H1 (cell line): ENCODE results near the gene PROSER2. TPM values are rescaled to one million over a fixed set of nuclear protein-coding genes. Genes with fewer than 3 reads are reported as not detected.

Experiments used
- CTCF ChIA-PET: fragments of 300-600 bp; sonication (Branson Sonifier 250); formaldehyde crosslinking; loops from one replicate; lab custom pipeline; 2021; ENCODE audit not compliant: partially characterized antibody; lab: Charles Lee
- POLR2A ChIA-PET: fragments of 300-600 bp; sonication (Branson Sonifier 250); formaldehyde crosslinking; loops from one replicate; lab custom pipeline; 2021; ENCODE audit warnings: inconsistent platforms; ENCODE audit not compliant: partially characterized antibody; lab: Charles Lee
- DNase-seq, 2 experiments: peaks; one replicate each; pipeline versions ENCODE4 v3.0.0 to v3.0.0-alpha.2; 2010 to 2022; ENCODE audit warnings: low spot score in 2 of 2, low read depth in 1 of 2, mixed read lengths in 1 of 2
- FAIRE-seq: peaks from 2 replicates; lab custom pipeline; 2011; peaks lifted over from hg19 to GRCh38; lab: Jason Lieb, UNC
- H2AFZ ChIP-seq: 2 replicates; pipeline ENCODE4 v1.8.1; 2012; ENCODE audit warnings: low read length, inconsistent platforms
- H2AK5ac ChIP-seq: 2 replicates; pipeline ENCODE4 v1.6.1; 2013; ENCODE audit warnings: low read depth, low read length
- H2BK120ac ChIP-seq: replicated peaks from 2 replicates; pipeline ENCODE3; 2013; ENCODE audit warnings: low read depth, low read length, inconsistent platforms
- H2BK12ac ChIP-seq: 2 replicates; pipeline ENCODE4 v1.6.1; 2013; ENCODE audit warnings: low read depth, low read length
- H2BK15ac ChIP-seq: 2 replicates; pipeline ENCODE4 v1.6.1; 2013; ENCODE audit warnings: low read length
- H2BK20ac ChIP-seq: 2 replicates; pipeline ENCODE4 v1.6.1; 2013; ENCODE audit warnings: low read length
- H2BK5ac ChIP-seq: 2 replicates; pipeline ENCODE4 v1.6.1; 2013; ENCODE audit warnings: low read depth, low read length
- H3K14ac ChIP-seq: 2 replicates; pipeline ENCODE4 v1.6.1; 2013; ENCODE audit warnings: inconsistent platforms; ENCODE audit not compliant: insufficient read length
- H3K18ac ChIP-seq: 2 replicates; pipeline ENCODE4 v1.6.1; 2013; ENCODE audit warnings: low read length; ENCODE audit errors: extremely low read depth
- H3K23ac ChIP-seq: 2 replicates; pipeline ENCODE4 v1.6.1; 2013; ENCODE audit warnings: inconsistent platforms; ENCODE audit not compliant: insufficient read length
- H3K23me2 ChIP-seq: 2 replicates; pipeline ENCODE4 v1.6.1; 2013; ENCODE audit warnings: low read depth, low read length
- H3K27ac ChIP-seq: 2 replicates; pipeline ENCODE4 v1.6.1; 2011; ENCODE audit warnings: low read depth, low read length, inconsistent platforms
- H3K27me3 ChIP-seq, 4 experiments: replicated peaks in 1 of 4; 1 replicate in 1 of 4; 2 replicates in 3 of 4; pipeline versions ENCODE4 v1.6.1 to v1.8.1; 2011 to 2013; ENCODE audit warnings: low read length in 3 of 4, mild to moderate bottlenecking in 3 of 4, inconsistent platforms in 2 of 4, mixed read lengths in 2 of 4, moderate library complexity in 1 of 4; ENCODE audit not compliant: control insufficient read depth in 3 of 4, insufficient read depth in 3 of 4; ENCODE audit errors: extremely low read depth in 1 of 4
- H3K36me3 ChIP-seq, 4 experiments: 2 replicates each; pipeline versions ENCODE4 v1.6.1 to v1.8.1; 2011 to 2013; ENCODE audit warnings: mild to moderate bottlenecking in 4 of 4, low read length in 3 of 4, moderate library complexity in 2 of 4, control low read depth in 1 of 4, inconsistent platforms in 1 of 4; ENCODE audit not compliant: insufficient read depth in 4 of 4, control insufficient read depth in 2 of 4
- H3K4ac ChIP-seq: replicated peaks from 2 replicates; pipeline ENCODE3; 2013; ENCODE audit warnings: low read length, low read depth, mixed read lengths, inconsistent platforms; ENCODE audit not compliant: insufficient read length
- H3K4me1 ChIP-seq, 4 experiments: replicated peaks in 1 of 4; 1 replicate in 1 of 4; 2 replicates in 3 of 4; pipeline versions ENCODE4 v1.6.1 to v1.8.1; 2011 to 2013; ENCODE audit warnings: low read length in 3 of 4, inconsistent platforms in 2 of 4, mixed read lengths in 1 of 4; ENCODE audit not compliant: insufficient read depth in 4 of 4, control insufficient read depth in 3 of 4
- H3K4me2 ChIP-seq, 2 experiments: 2 replicates each; pipeline versions ENCODE4 v1.6.1 to v1.8.1; 2011 to 2013; ENCODE audit warnings: low read depth in 2 of 2, low read length in 2 of 2, control low read depth in 1 of 2, inconsistent platforms in 1 of 2, mild to moderate bottlenecking in 1 of 2; ENCODE audit not compliant: insufficient read depth in 1 of 2
- H3K4me3 ChIP-seq, 4 experiments: fragments of 200-600, 300-600 bp in 1 of 4; sonication (generic), shearing (Covaris generic), sonication (Bioruptor Twin) in 1 of 4; 2 replicates each; pipeline versions ENCODE4 v1.5.1 to v1.8.1; 2011 to 2016; ENCODE audit warnings: low read length in 4 of 4, low read depth in 3 of 4, control low read depth in 2 of 4, inconsistent platforms in 2 of 4, mild to moderate bottlenecking in 2 of 4, mixed read lengths in 1 of 4, moderate library complexity in 1 of 4; ENCODE audit not compliant: insufficient read depth in 2 of 4; ENCODE audit errors: extremely low read depth in 1 of 4
- H3K56ac ChIP-seq: replicated peaks from 2 replicates; pipeline ENCODE3; 2013; ENCODE audit warnings: low read depth, mild to moderate bottlenecking, mixed read lengths, low read length, inconsistent platforms; ENCODE audit not compliant: insufficient read length
- H3K79me1 ChIP-seq: 2 replicates; pipeline ENCODE4 v1.6.1; 2013; ENCODE audit warnings: low read depth, low read length, control low read depth
- H3K79me2 ChIP-seq, 2 experiments: 2 replicates each; pipeline versions ENCODE4 v1.6.1 to v1.8.1; 2012 to 2013; ENCODE audit warnings: low read length in 2 of 2, mild to moderate bottlenecking in 2 of 2, inconsistent platforms in 1 of 2; ENCODE audit not compliant: insufficient read depth in 2 of 2, control insufficient read depth in 1 of 2
- H3K9ac ChIP-seq, 4 experiments: replicated peaks in 1 of 4; 1 replicate in 1 of 4; 2 replicates in 3 of 4; pipeline versions ENCODE4 v1.6.1 to v1.8.1; 2011 to 2013; ENCODE audit warnings: low read depth in 3 of 4, low read length in 3 of 4, control low read depth in 2 of 4, mild to moderate bottlenecking in 2 of 4, moderate library complexity in 2 of 4, inconsistent platforms in 1 of 4; ENCODE audit errors: extremely low read depth in 1 of 4
- H3K9me3 ChIP-seq, 2 experiments: 2 replicates each; pipeline versions ENCODE4 v1.6.1 to v1.8.1; 2012 to 2013; ENCODE audit warnings: mild to moderate bottlenecking in 2 of 2, moderate library complexity in 2 of 2, control low read depth in 1 of 2, inconsistent platforms in 1 of 2, low read depth in 1 of 2, low read length in 1 of 2, mixed read lengths in 1 of 2; ENCODE audit not compliant: insufficient read depth in 2 of 2
- H4K20me1 ChIP-seq, 2 experiments: replicated peaks in 1 of 2; 2 replicates each; pipeline versions ENCODE3 to v1.8.1; 2011 to 2013; ENCODE audit warnings: inconsistent platforms in 2 of 2, low read length in 2 of 2, mild to moderate bottlenecking in 1 of 2; ENCODE audit not compliant: insufficient read depth in 2 of 2, control insufficient read depth in 1 of 2
- H4K5ac ChIP-seq: 2 replicates; pipeline ENCODE4 v1.6.1; 2013; ENCODE audit warnings: low read length, low read depth, mixed read lengths, inconsistent platforms; ENCODE audit not compliant: insufficient read length
- H4K8ac ChIP-seq: 2 replicates; pipeline ENCODE4 v1.8.0; 2013; ENCODE audit warnings: mild to moderate bottlenecking, moderate library complexity, low read length, inconsistent platforms; ENCODE audit not compliant: insufficient read depth; ENCODE audit errors: extremely low read depth
- H4K91ac ChIP-seq: replicated peaks from 2 replicates; pipeline ENCODE3; 2013; ENCODE audit warnings: low read length, mixed read lengths, inconsistent platforms; ENCODE audit not compliant: insufficient read length
- BCL11A ChIP-seq, 2 experiments: IDR thresholded peaks; one replicate each; pipeline ENCODE4 v1.6.1; 2011; ENCODE audit warnings: low read depth in 2 of 2, low read length in 2 of 2, mild to moderate bottlenecking in 2 of 2
- CTBP2 ChIP-seq: IDR thresholded peaks from 2 replicates; pipeline ENCODE4 v1.7.0; 2011; ENCODE audit warnings: borderline replicate concordance, mild to moderate bottlenecking, moderate library complexity, mixed read lengths, low read length; ENCODE audit not compliant: insufficient read depth, insufficient read length
- CTCF ChIP-seq, 3 experiments: IDR thresholded peaks; 1 replicate in 2 of 3; 2 replicates in 1 of 3; pipeline versions ENCODE4 v1.5.1 to v1.6.1; 2011; ENCODE audit warnings: low read length in 3 of 3, mild to moderate bottlenecking in 3 of 3, inconsistent platforms in 2 of 3, low read depth in 1 of 3, moderate library complexity in 1 of 3; ENCODE audit not compliant: insufficient read depth in 1 of 3; ENCODE audit errors: control extremely low read depth in 1 of 3
- E2F6 ChIP-seq: IDR thresholded peaks from 2 replicates; pipeline ENCODE4 v1.6.1; 2012; ENCODE audit warnings: inconsistent platforms
- EZH2 ChIP-seq: fragments of 200-600 bp; sonication (generic); IDR thresholded peaks from 2 replicates; pipeline ENCODE4 v1.7.1; 2012; ENCODE audit warnings: low read depth, mild to moderate bottlenecking, moderate library complexity, low read length, inconsistent platforms; ENCODE audit not compliant: severe bottlenecking
- KDM4A ChIP-seq: IDR thresholded peaks from one replicate; pipeline ENCODE4 v1.7.1; 2012; ENCODE audit warnings: low read depth, mild to moderate bottlenecking, moderate library complexity, low read length, inconsistent platforms; ENCODE audit not compliant: severe bottlenecking
- POU5F1 ChIP-seq: IDR thresholded peaks from 2 replicates; pipeline ENCODE4 v1.6.1; 2011; ENCODE audit warnings: low read depth, mild to moderate bottlenecking, low read length, moderate library complexity
- SAP30 ChIP-seq: fragments of 300-600 bp; sonication (generic); IDR thresholded peaks from 2 replicates; pipeline ENCODE4 v1.7.1; 2012; ENCODE audit warnings: low read length, moderate library complexity, mild to moderate bottlenecking, inconsistent platforms; ENCODE audit not compliant: insufficient read depth, insufficient replicate concordance
- SIX5 ChIP-seq: IDR thresholded peaks from 2 replicates; pipeline ENCODE4 v1.6.1; 2011; ENCODE audit warnings: mild to moderate bottlenecking, low read depth, low read length
- SP1 ChIP-seq: IDR thresholded peaks from 2 replicates; pipeline ENCODE4 v1.6.1; 2011; ENCODE audit warnings: low read depth, low read length
- SP4 ChIP-seq: IDR thresholded peaks from 2 replicates; pipeline ENCODE4 v1.6.1; 2012; ENCODE audit warnings: low read length, inconsistent platforms
- WGBS, 2 experiments: shearing (Covaris generic) in 1 of 2; methylation state at CpG; one replicate each; pipeline versions ENCODE4 v1.1.6 to v1.1.7; 2013 to 2015; ENCODE audit warnings: low lambda C conversion rate in 2 of 2, mixed read lengths in 2 of 2, inconsistent platforms in 1 of 2, low coverage in 1 of 2, missing lambda C conversion rate in 1 of 2; ENCODE audit not compliant: insufficient replicate concordance in 2 of 2, insufficient coverage in 1 of 2, insufficient read length in 1 of 2; ENCODE audit errors: extremely low coverage in 1 of 2, missing lambda C conversion rate in 1 of 2; 5-methylcytosine and 5-hydroxymethylcytosine counted together
- polyA plus RNA-seq, 7 experiments: library from polyadenylated mRNA; depleted of rRNA in 3 of 7; stranded (reverse) in 5 of 7; unstranded in 2 of 7; fragments of >200 nt in 5 of 7; fragments of 200-250 nt in 2 of 7; gene quantifications; 1 replicate in 5 of 7; 2 replicates in 1 of 7; 4 replicates in 1 of 7; pipeline versions ENCODE4 v1.2.1 to v1.2.3, GENCODE V29; 2011 to 2013; ENCODE audit warnings: missing spikeins in 2 of 7, mixed read lengths in 2 of 7
- total RNA-seq: library from RNA; stranded (reverse); fragmentation: NEBNext Ultra II Directional; extraction: Animal tissue kit (Norgen Biotek cat#: 25700); gene quantifications from 2 replicates; pipeline ENCODE4 v1.2.1, GENCODE V29; 2021

PROSER2 gene
- total and polyA plus RNA-seq, 2 of the 8 experiments (the other 6 are each of a cell fraction or from before 2014, with no cell fraction given), result 3.9 to 13.7 TPM

- no peak overlapping the region for H3K4ac ChIP-seq
- no peaks in the 10 kb centered on the region for H3K27me3 ChIP-seq
- no peak overlapping the region for H2AK5ac ChIP-seq
- no peak overlapping the region for H3K4me2 ChIP-seq
- no peak overlapping the region for H2BK120ac ChIP-seq
- no peaks in the 10 kb centered on the region for H3K36me3 ChIP-seq
- no peak overlapping the region for H2AFZ ChIP-seq
- H4K20me1 ChIP-seq, result no peaks in the 10 kb centered on the region
- DNase-seq (no peak), FAIRE-seq (no peak)
- H3K23me2 ChIP-seq, result no peaks in the 10 kb centered on the region
- no peak overlapping the region for H3K18ac ChIP-seq
- no peak overlapping the region for H3K56ac ChIP-seq
- ChIA-PET POLR2A (interaction anchor here (1.4 kb wide), 1 partner anchor 11 kb away, joined by 3 read pairs; no protein-coding TSS in a partner anchor), CTCF (interaction anchor here (0.9 to 1.7 kb wide), 6 partner anchors 13 to 86 kb away, joined by 3 to 6 read pairs (median 3); no protein-coding TSS in a partner anchor)
- H3K4me3 ChIP-seq, result no peak overlapping the region
- H3K14ac ChIP-seq, result no peak overlapping the region
- H2BK12ac ChIP-seq, result no peak overlapping the region
- no peak overlapping the region for H3K9ac ChIP-seq
- H3K4me1 ChIP-seq, result no peaks in the 10 kb centered on the region; a peak in 2 of 7 replicates
- no peak overlapping the region for H2BK15ac ChIP-seq
- no peaks in the 10 kb centered on the region for H3K79me2 ChIP-seq
- no peak overlapping the region for H4K5ac ChIP-seq
- 91% methylated on average over 14 of the region's 18 CpGs; no CpG with 5 or more reads in 1 of the 2 experiments for WGBS, 2 experiments
- no peak overlapping the region for H2BK5ac ChIP-seq
- no peak overlapping the region for H3K27ac ChIP-seq
- no peaks in the 10 kb centered on the region for H3K79me1 ChIP-seq
- no peak overlapping the region for H4K8ac ChIP-seq
- no peak overlapping the region for H4K91ac ChIP-seq
- no peak overlapping the region for H2BK20ac ChIP-seq
- no peak overlapping the region for H3K23ac ChIP-seq
- no peaks in the 10 kb centered on the region for H3K9me3 ChIP-seq
- no peak for TF ChIP-seq SIX5
- no peak for TF ChIP-seq KDM4A
- TF ChIP-seq BCL11A (IDR thresholded peaks at IDR 0.05; ENCODE audit: low read depth in 2 of 2, low read length in 2 of 2), result no peak
- no peak for TF ChIP-seq E2F6
- no peak for TF ChIP-seq CTCF (IDR thresholded peaks at IDR 0.05; ENCODE audit: control extremely low read depth in 1 of 3, insufficient read depth in 1 of 3, low read depth in 1 of 3, low read length in 3 of 3)
- TF ChIP-seq SP1, result no peak
- no peak for TF ChIP-seq SAP30
- no peak for TF ChIP-seq CTBP2
- no peak for TF ChIP-seq EZH2
- no peak for TF ChIP-seq SP4
- no peak for TF ChIP-seq POU5F1
Observed at GRCh38 chr10:11907914-11908313, 84.8 kb downstream of the PROSER2 start.
